Epithelial cell of proximal tubule (primary cell): ENCODE data around the gene CATSPER4. TPM values are rescaled to one million over a fixed set of nuclear protein-coding genes. Genes with fewer than 3 reads are reported as not detected.

ENCODE experiments used
- DNase-seq: peaks from one replicate; pipeline ENCODE4 v3.0.0-alpha.2; 2011; ENCODE audit warnings: low read depth
- H3K4me3 ChIP-seq: 2 replicates; pipeline ENCODE4 v1.5.1; 2011; ENCODE audit warnings: low read depth, mild to moderate bottlenecking, low read length
- CTCF ChIP-seq: conservative IDR thresholded peaks from 2 replicates; pipeline ENCODE4 v1.5.1; 2012; ENCODE audit warnings: low read depth, mild to moderate bottlenecking, low read length
- total RNA-seq: library from RNA; depleted of rRNA; stranded (reverse); fragments of >200 nt; gene quantifications from 2 replicates; pipeline ENCODE4 v1.2.3, GENCODE V29; 2015

Gene CATSPER4
- total RNA-seq, 1 donor from 2014 or later = not detected

- no peak for DNase-seq
- peak overlapping the region; percentile 52 for H3K4me3 ChIP-seq
- TF ChIP-seq CTCF = no peak
Observed at GRCh38 chr1:26160527-26161414, 29.6 kb upstream of the CATSPER4 start.

- TF ChIP-seq CTCF = peak; percentile 4
- DNase-seq = no peak
Observed at GRCh38 chr1:26161415-26162219, 28.8 kb upstream of the CATSPER4 start.

GRCh38 chr1:26162220-26162709 is 28.1 kb upstream of the CATSPER4 start:
- no peak for TF ChIP-seq CTCF
- DNase-seq = no peak
- peak overlapping the region; percentile 52 for H3K4me3 ChIP-seq

More at GRCh38 chr1:26161415-26162219, 28.8 kb upstream of the CATSPER4 start:
- peak overlapping the region; percentile 52 for H3K4me3 ChIP-seq

GRCh38 chr1:26163684-26164035 is 26.7 kb upstream of the CATSPER4 start:
- no peak for DNase-seq
- peak overlapping the region; percentile 44 for H3K4me3 ChIP-seq
- no peak for TF ChIP-seq CTCF

- peak; percentile 40 for TF ChIP-seq CTCF
- DNase-seq = no peak
- H3K4me3 ChIP-seq = peak overlapping the region; percentile 44
Observed at GRCh38 chr1:26164036-26164860, 26.2 kb upstream of the CATSPER4 start.
